COLO668 (cell line): ENCODE measurements around the gene CDIP1.

ENCODE experiments used
- DNase-seq: peaks from one replicate; lab custom pipeline; 2025; ENCODE audit not compliant: unreplicated experiment; lab: John Stamatoyannopoulos, UW

CDIP1 gene

DNA sequence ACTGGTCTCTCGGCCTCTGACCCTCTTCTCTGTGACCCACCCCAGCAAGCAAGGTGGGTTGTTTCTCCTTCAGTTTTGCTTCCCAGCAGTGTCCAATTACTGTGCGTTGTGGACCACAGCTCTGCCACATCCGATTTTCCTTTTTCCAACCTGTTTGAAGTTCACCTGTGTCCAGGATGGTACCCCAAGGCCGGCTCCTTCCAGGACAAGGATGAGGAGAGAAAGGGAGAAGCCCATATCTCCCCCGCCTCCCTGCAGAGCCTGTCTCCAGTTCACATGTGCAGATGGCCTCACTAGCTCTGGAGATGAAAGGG is 77.7 kb downstream of the CDIP1 start:
- no peak for DNase-seq
